HepG2 (cell line): ENCODE measurements around the gene ENDOG. TPM values are rescaled to one million over a fixed set of nuclear protein-coding genes. Genes with fewer than 3 reads are reported as not detected.

Experiments used
- ATAC-seq: fragments of 200-7000 bp; cut with Tn5 transposase; 3 replicates; pipeline ENCODE4 v1.9.1; 2020; ENCODE audit warnings: mild to moderate bottlenecking, moderate library complexity
- BruUV-seq: library from RNA; stranded (reverse); fragments of 400-500 nt; replicated peaks from 2 replicates; lab custom pipeline; 2021; lab: Mats Ljungman, UMichigan
- CTCF ChIA-PET: fragments of 300-600 bp; formaldehyde crosslinking; extraction: SDS; loops from one replicate; lab custom pipeline; 2021; ENCODE audit warnings: low total read pairs, inconsistent platforms, low intra/inter-chr PET ratio; lab: Yijun Ruan, JAX
- POLR2A ChIA-PET: fragments of 350-600 bp; sonication (Branson Sonifier 250); formaldehyde crosslinking; loops from one replicate; lab custom pipeline; 2020; ENCODE audit warnings: antibody characterized with exemption, inconsistent platforms; lab: Yijun Ruan, JAX
- DNase-seq: peaks from one replicate; pipeline ENCODE4 v3.0.0-alpha.2; 2015; ENCODE audit warnings: low spot score
- FAIRE-seq: peaks from 3 replicates; lab custom pipeline; 2011; peaks lifted over from hg19 to GRCh38; lab: Jason Lieb, UNC
- H2AFZ ChIP-seq: one replicate; pipeline ENCODE4 v1.6.1; 2011; ENCODE audit warnings: low read length, inconsistent platforms
- H3K27ac ChIP-seq: fragments of 300-600 bp; 3 replicates; pipeline ENCODE4 v1.8.0; 2011; ENCODE audit warnings: mixed run types, mild to moderate bottlenecking, mixed read lengths, low read length, inconsistent platforms; ENCODE audit not compliant: insufficient read depth; ENCODE audit errors: extremely low read length
- H3K27me3 ChIP-seq, 2 experiments: fragments of 200-600 bp in 1 of 2; 2 replicates in 1 of 2; 3 replicates in 1 of 2; pipeline versions ENCODE4 v1.6.0 to v1.8.0; 2011; ENCODE audit warnings: low read length in 2 of 2, mild to moderate bottlenecking in 2 of 2, moderate library complexity in 2 of 2, inconsistent platforms in 1 of 2; ENCODE audit not compliant: insufficient read depth in 2 of 2, control insufficient read depth in 1 of 2
- H3K36me3 ChIP-seq, 2 experiments: fragments of 200-600 bp in 1 of 2; replicated peaks in 1 of 2; 2 replicates in 1 of 2; 3 replicates in 1 of 2; pipeline versions ENCODE4 v1.5.1 to v1.8.0; 2011; ENCODE audit warnings: low read length in 2 of 2, inconsistent platforms in 1 of 2; ENCODE audit not compliant: insufficient read depth in 2 of 2, control insufficient read depth in 1 of 2
- H3K4me1 ChIP-seq: 2 replicates; pipeline ENCODE4 v1.5.1; 2012; ENCODE audit warnings: low read length, inconsistent platforms; ENCODE audit not compliant: insufficient read depth
- H3K4me2 ChIP-seq: 2 replicates; pipeline ENCODE4 v1.6.0; 2011; ENCODE audit warnings: low read depth, low read length, inconsistent platforms
- H3K4me3 ChIP-seq, 3 experiments: fragments of 200-600 bp in 1 of 3; sonication (generic), shearing (Covaris generic) in 1 of 3; replicated peaks in 1 of 3; 2 replicates each; pipeline ENCODE4 v1.5.1; 2011 to 2016; ENCODE audit warnings: low read length in 3 of 3, inconsistent platforms in 2 of 3, low read depth in 2 of 3, mild to moderate bottlenecking in 2 of 3, control low read depth in 1 of 3, mixed read lengths in 1 of 3; ENCODE audit not compliant: insufficient read depth in 1 of 3
- H3K79me2 ChIP-seq: one replicate; pipeline ENCODE4 v1.6.1; 2011; ENCODE audit warnings: low read length, inconsistent platforms; ENCODE audit not compliant: insufficient read depth
- H3K9ac ChIP-seq: 2 replicates; pipeline ENCODE4 v1.6.0; 2011; ENCODE audit warnings: mild to moderate bottlenecking, low read depth, low read length, inconsistent platforms; ENCODE audit not compliant: insufficient read depth
- H3K9me3 ChIP-seq: 2 replicates; pipeline ENCODE4 v1.5.1; 2012; ENCODE audit warnings: mild to moderate bottlenecking, low read length
- H4K20me1 ChIP-seq: 2 replicates; pipeline ENCODE4 v1.6.0; 2011; ENCODE audit warnings: inconsistent platforms, mild to moderate bottlenecking, low read length, moderate library complexity; ENCODE audit not compliant: insufficient read depth
- BRCA1 ChIP-seq: sonication (generic); formaldehyde crosslinking; IDR thresholded peaks from 2 replicates; pipeline ENCODE4 v1.4.0; 2020; ENCODE audit warnings: missing genetic modification reagents
- DNMT1 ChIP-seq: sonication (generic); formaldehyde crosslinking; IDR thresholded peaks from 2 replicates; pipeline ENCODE4 v1.5.1; 2020; ENCODE audit warnings: mild to moderate bottlenecking, missing genetic modification reagents
- FIP1L1 ChIP-seq: fragments of 200-400 bp; formaldehyde crosslinking; IDR thresholded peaks from 2 replicates; pipeline ENCODE4 v1.6.1; 2018; ENCODE audit warnings: low read depth, mild to moderate bottlenecking, low read length, moderate library complexity, borderline replicate concordance; ENCODE audit not compliant: insufficient read depth
- GFI1 ChIP-seq: sonication (generic); formaldehyde crosslinking; IDR thresholded peaks from 2 replicates; pipeline ENCODE4 v1.5.0; 2020; ENCODE audit warnings: missing genetic modification reagents, mild to moderate bottlenecking, borderline replicate concordance
- KLF11 ChIP-seq: IDR thresholded peaks from 2 replicates; pipeline ENCODE4 v1.6.1; 2016; ENCODE audit warnings: missing compliant biosample characterization
- NR3C1 ChIP-seq: sonication (generic); formaldehyde crosslinking; IDR thresholded peaks from 2 replicates; pipeline ENCODE4 v1.4.0; 2020; ENCODE audit warnings: missing genetic modification reagents
- RFX5 ChIP-seq: IDR thresholded peaks from 2 replicates; pipeline ENCODE4 v1.6.1; 2011; ENCODE audit warnings: low read depth, low read length, improper control_type of control experiment
- ZBTB21 ChIP-seq: sonication (generic); formaldehyde crosslinking; IDR thresholded peaks from 2 replicates; pipeline ENCODE4 v1.4.0; 2020; ENCODE audit warnings: missing genetic modification reagents
- ZNF331 ChIP-seq: sonication (generic); formaldehyde crosslinking; IDR thresholded peaks from 2 replicates; pipeline ENCODE4 v1.4.0; 2020; ENCODE audit warnings: missing genetic modification reagents
- ZNF577 ChIP-seq: sonication (generic); formaldehyde crosslinking; IDR thresholded peaks from 2 replicates; pipeline ENCODE4 v1.4.0; 2020; ENCODE audit warnings: mild to moderate bottlenecking, low read depth, missing genetic modification reagents, borderline replicate concordance
- ZNF615 ChIP-seq: sonication (generic); formaldehyde crosslinking; IDR thresholded peaks from 2 replicates; pipeline ENCODE4 v1.5.0; 2020; ENCODE audit warnings: mild to moderate bottlenecking, missing genetic modification reagents, borderline replicate concordance
- ZNF672 ChIP-seq: sonication (generic); formaldehyde crosslinking; IDR thresholded peaks from 2 replicates; pipeline ENCODE4 v1.8.1; 2022; ENCODE audit warnings: missing genetic modification reagents
- WGBS: methylation state at CpG from one replicate; pipeline ENCODE4 v1.1.6; 2017; ENCODE audit warnings: low lambda C conversion rate; 5-methylcytosine and 5-hydroxymethylcytosine counted together
- in situ Hi-C: cut with HindIII; loops from 2 replicates; pipeline ENCODE4 v1.10.0; 2017; ENCODE audit warnings: low pct_unique_long_range_greater_than_20kb; ENCODE audit not compliant: extremely low pct_ligation_motif_present
- intact Hi-C: fragments of 100-400 bp; cut with micrococcal nuclease; formaldehyde crosslinking; loops from one replicate; pipeline ENCODE4 v1.10.0; 2022; ENCODE audit not compliant: unreplicated experiment
- polyA plus RNA-seq, 8 experiments: library from polyadenylated mRNA; depleted of rRNA in 3 of 8; stranded (reverse) in 7 of 8; unstranded in 1 of 8; fragments of >200 nt; fragmentation: Illumina TruSeq in 4 of 8; extraction: Trizol in 4 of 8; gene quantifications; 2 replicates each; pipeline versions ENCODE4 v1.2.1 to v1.2.3, GENCODE V29; 2011 to 2016; ENCODE audit warnings: low read depth in 4 of 8, missing spikeins in 1 of 8, mixed read lengths in 1 of 8; ENCODE audit not compliant: insufficient read depth in 1 of 8
- total RNA-seq, 5 experiments: library from RNA; depleted of rRNA; stranded (reverse); fragments of >200 nt; fragmentation: Illumina TruSeq; extraction: Trizol; gene quantifications; 2 replicates each; pipeline ENCODE4 v1.2.3, GENCODE V29; 2016; ENCODE audit warnings: low read depth in 1 of 5
- TF ChIP-seq, protein P1 (sequence below): sonication (generic); formaldehyde crosslinking; IDR thresholded peaks from 2 replicates; pipeline ENCODE4 v1.4.0; 2020; ENCODE audit warnings: missing genetic modification reagents
- TF ChIP-seq, protein P2 (sequence below): IDR thresholded peaks from 2 replicates; pipeline ENCODE4 v1.6.1; 2016; ENCODE audit warnings: mild to moderate bottlenecking, missing biosample characterization, missing genetic modification reagents
- TF ChIP-seq, protein P3 (sequence below): sonication (generic); formaldehyde crosslinking; IDR thresholded peaks from 2 replicates; pipeline ENCODE4 v1.4.0; 2020; ENCODE audit warnings: missing genetic modification reagents
- TF ChIP-seq, protein P4 (sequence below): sonication (generic); formaldehyde crosslinking; IDR thresholded peaks from 2 replicates; pipeline ENCODE4 v1.9.0; 2022; ENCODE audit warnings: missing genetic modification reagents, mild to moderate bottlenecking, borderline replicate concordance

The ENDOG gene
- total and polyA plus RNA-seq, 2 of the 13 experiments (the other 11 are each of a cell fraction or from before 2014, with no cell fraction given) = 26.3 to 28.8 TPM

DNA sequence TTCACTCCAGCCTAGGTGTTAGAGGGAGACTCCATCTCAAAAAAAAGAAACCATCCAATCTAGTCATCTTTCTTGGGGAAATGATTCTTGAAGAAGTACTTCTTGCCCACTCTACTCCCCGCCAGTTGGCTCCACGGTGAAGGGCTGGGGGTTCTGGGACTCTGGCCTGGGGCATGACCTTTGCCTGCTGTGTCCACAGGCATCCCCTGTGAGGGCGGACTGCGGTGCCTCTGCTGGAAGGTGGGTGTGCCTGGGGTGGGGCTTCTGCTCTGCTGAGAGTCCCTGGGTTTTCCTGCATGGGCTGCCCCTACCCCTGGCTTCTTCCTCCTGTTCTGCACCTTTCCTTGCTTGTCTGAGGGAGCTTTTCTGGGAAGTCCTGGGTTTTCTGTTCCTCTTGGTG, 27.8 kb upstream of the ENDOG start:
- no peaks in the 10 kb centered on the region for H3K79me2 ChIP-seq
- H4K20me1 ChIP-seq = no peaks in the 10 kb centered on the region
- H2AFZ ChIP-seq = no peak overlapping the region
- H3K4me2 ChIP-seq = no peak overlapping the region
- no peak for ATAC-seq
- TF ChIP-seq ZNF577 (no peak), RFX5 (no peak), ZBTB21 (CRISPR knock-in tag) (no peak), BRCA1 (no peak), NR3C1 (CRISPR knock-in tag) (no peak), GFI1 (CRISPR knock-in tag) (no peak), ZNF672 (CRISPR knock-in tag) (no peak), KLF11 (no peak), FIP1L1 (no peak), ZNF615 (no peak), DNMT1 (CRISPR knock-in tag) (no peak), ZNF331 (CRISPR knock-in tag) (no peak)
- TF ChIP-seq, protein P1, sequence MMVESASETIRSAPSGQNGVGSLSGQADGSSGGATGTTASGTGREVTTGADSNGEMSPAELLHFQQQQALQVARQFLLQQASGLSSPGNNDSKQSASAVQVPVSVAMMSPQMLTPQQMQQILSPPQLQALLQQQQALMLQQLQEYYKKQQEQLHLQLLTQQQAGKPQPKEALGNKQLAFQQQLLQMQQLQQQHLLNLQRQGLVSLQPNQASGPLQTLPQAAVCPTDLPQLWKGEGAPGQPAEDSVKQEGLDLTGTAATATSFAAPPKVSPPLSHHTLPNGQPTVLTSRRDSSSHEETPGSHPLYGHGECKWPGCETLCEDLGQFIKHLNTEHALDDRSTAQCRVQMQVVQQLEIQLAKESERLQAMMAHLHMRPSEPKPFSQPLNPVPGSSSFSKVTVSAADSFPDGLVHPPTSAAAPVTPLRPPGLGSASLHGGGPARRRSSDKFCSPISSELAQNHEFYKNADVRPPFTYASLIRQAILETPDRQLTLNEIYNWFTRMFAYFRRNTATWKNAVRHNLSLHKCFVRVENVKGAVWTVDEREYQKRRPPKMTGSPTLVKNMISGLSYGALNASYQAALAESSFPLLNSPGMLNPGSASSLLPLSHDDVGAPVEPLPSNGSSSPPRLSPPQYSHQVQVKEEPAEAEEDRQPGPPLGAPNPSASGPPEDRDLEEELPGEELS (CRISPR knock-in tag) = no peak
- TF ChIP-seq, protein P2, sequence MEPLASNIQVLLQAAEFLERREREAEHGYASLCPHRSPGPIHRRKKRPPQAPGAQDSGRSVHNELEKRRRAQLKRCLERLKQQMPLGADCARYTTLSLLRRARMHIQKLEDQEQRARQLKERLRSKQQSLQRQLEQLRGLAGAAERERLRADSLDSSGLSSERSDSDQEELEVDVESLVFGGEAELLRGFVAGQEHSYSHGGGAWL (CRISPR knock-in tag) = no peak
- TF ChIP-seq, protein P3, sequence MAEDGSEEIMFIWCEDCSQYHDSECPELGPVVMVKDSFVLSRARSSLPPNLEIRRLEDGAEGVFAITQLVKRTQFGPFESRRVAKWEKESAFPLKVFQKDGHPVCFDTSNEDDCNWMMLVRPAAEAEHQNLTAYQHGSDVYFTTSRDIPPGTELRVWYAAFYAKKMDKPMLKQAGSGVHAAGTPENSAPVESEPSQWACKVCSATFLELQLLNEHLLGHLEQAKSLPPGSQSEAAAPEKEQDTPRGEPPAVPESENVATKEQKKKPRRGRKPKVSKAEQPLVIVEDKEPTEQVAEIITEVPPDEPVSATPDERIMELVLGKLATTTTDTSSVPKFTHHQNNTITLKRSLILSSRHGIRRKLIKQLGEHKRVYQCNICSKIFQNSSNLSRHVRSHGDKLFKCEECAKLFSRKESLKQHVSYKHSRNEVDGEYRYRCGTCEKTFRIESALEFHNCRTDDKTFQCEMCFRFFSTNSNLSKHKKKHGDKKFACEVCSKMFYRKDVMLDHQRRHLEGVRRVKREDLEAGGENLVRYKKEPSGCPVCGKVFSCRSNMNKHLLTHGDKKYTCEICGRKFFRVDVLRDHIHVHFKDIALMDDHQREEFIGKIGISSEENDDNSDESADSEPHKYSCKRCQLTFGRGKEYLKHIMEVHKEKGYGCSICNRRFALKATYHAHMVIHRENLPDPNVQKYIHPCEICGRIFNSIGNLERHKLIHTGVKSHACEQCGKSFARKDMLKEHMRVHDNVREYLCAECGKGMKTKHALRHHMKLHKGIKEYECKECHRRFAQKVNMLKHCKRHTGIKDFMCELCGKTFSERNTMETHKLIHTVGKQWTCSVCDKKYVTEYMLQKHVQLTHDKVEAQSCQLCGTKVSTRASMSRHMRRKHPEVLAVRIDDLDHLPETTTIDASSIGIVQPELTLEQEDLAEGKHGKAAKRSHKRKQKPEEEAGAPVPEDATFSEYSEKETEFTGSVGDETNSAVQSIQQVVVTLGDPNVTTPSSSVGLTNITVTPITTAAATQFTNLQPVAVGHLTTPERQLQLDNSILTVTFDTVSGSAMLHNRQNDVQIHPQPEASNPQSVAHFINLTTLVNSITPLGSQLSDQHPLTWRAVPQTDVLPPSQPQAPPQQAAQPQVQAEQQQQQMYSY = no peak
- TF ChIP-seq, protein P4, sequence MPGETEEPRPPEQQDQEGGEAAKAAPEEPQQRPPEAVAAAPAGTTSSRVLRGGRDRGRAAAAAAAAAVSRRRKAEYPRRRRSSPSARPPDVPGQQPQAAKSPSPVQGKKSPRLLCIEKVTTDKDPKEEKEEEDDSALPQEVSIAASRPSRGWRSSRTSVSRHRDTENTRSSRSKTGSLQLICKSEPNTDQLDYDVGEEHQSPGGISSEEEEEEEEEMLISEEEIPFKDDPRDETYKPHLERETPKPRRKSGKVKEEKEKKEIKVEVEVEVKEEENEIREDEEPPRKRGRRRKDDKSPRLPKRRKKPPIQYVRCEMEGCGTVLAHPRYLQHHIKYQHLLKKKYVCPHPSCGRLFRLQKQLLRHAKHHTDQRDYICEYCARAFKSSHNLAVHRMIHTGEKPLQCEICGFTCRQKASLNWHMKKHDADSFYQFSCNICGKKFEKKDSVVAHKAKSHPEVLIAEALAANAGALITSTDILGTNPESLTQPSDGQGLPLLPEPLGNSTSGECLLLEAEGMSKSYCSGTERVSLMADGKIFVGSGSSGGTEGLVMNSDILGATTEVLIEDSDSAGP = no peak
- TF ChIP-seq, all 625 proteins: peak for 0
- FAIRE-seq (no peak), DNase-seq (no peak)
- Histone ChIP-seq H3K9ac (no peak overlapping the region), H3K36me3 (peaks cover 15 to 29% of the 10 kb centered on the region in 2 experiments), H3K27me3 (no peaks in the 10 kb centered on the region; a peak in 1 of 5 replicates), H3K27ac (no peak overlapping the region), H3K4me3 (no peak overlapping the region), H3K9me3 (no peaks in the 10 kb centered on the region), H3K4me1 (peaks cover 23% of the 10 kb centered on the region)
- in situ Hi-C loops = no loop called here
- ChIA-PET CTCF (no interaction called here), POLR2A (no interaction called here)
- WGBS = 93% methylated on average over 3 of the region's 4 CpGs
- no TSS peak for BruUV-seq
- intact Hi-C loops = no loop called here
